Activated naive CD8-positive, alpha-beta T cell treated with anti-CD3 and anti-CD28 coated beads, Interleukin-2, amount 50 U/mL, for 24 hours (primary cell): ENCODE data around the gene PEX12.
A peak's percentile ranks its signal among the peaks of the same experiment; 100 is the strongest.
"Not testable (repeated sequence)": the region's sequence is repeated elsewhere in the genome, so short reads cannot be mapped to it uniquely, and the experiment has no call there.

Experiments used
- ATAC-seq: fragments of 150-1000 bp; cut with Tn5 transposase; one replicate; pipeline ENCODE4 v1.10.0; 2021
- DNase-seq: peaks from one replicate; pipeline ENCODE4 v3.0.0; 2021
- H3K27ac Mint-ChIP-seq: one replicate; pipeline ENCODE4 v1.8.0; 2021; ENCODE audit warnings: mild to moderate bottlenecking, mixed read lengths
- H3K27me3 Mint-ChIP-seq: one replicate; pipeline ENCODE4 v1.8.0; 2021; ENCODE audit warnings: mixed read lengths
- H3K36me3 Mint-ChIP-seq: one replicate; pipeline ENCODE4 v1.8.0; 2021; ENCODE audit warnings: low read depth, mixed read lengths
- H3K4me1 Mint-ChIP-seq: one replicate; pipeline ENCODE4 v1.8.0; 2021; ENCODE audit warnings: mixed read lengths
- H3K4me3 Mint-ChIP-seq: one replicate; pipeline ENCODE4 v1.8.0; 2021; ENCODE audit warnings: mild to moderate bottlenecking, moderate library complexity, mixed read lengths
- H3K9me3 Mint-ChIP-seq: one replicate; pipeline ENCODE4 v1.8.0; 2021; ENCODE audit warnings: mixed read lengths

PEX12 gene

GRCh38 chr17:35596072-35596471 is 17.7 kb upstream of the PEX12 start:
- H3K27me3 Mint-ChIP-seq = no peaks in the 10 kb centered on the region

GRCh38 chr17:35588196-35588920 is 10.0 kb upstream of the PEX12 start:
- peaks cover 10% of the 10 kb centered on the region for H3K36me3 Mint-ChIP-seq
- peak overlapping the region; percentile 100 for H3K4me3 Mint-ChIP-seq
- no peaks in the 10 kb centered on the region for H3K9me3 Mint-ChIP-seq
- H3K27ac Mint-ChIP-seq = peak overlapping the region; percentile 98
- ATAC-seq (peak; percentile 53), DNase-seq (no peak)
- peaks cover 38% of the 10 kb centered on the region for H3K4me1 Mint-ChIP-seq
- peaks cover 2% of the 10 kb centered on the region for H3K27me3 Mint-ChIP-seq

More at GRCh38 chr17:35596072-35596471, 17.7 kb upstream of the PEX12 start:
- H3K9me3 Mint-ChIP-seq = no peaks in the 10 kb centered on the region
- peaks cover 53% of the 10 kb centered on the region for H3K36me3 Mint-ChIP-seq
- H3K4me3 Mint-ChIP-seq = no peak overlapping the region
- DNase-seq = no peak
- H3K4me1 Mint-ChIP-seq = peaks cover 3% of the 10 kb centered on the region
- H3K27ac Mint-ChIP-seq = no peak overlapping the region
- no peak for ATAC-seq

- H3K4me1 Mint-ChIP-seq = peaks cover 36% of the 10 kb centered on the region
- no peaks in the 10 kb centered on the region for H3K9me3 Mint-ChIP-seq
- H3K36me3 Mint-ChIP-seq = peaks cover 9% of the 10 kb centered on the region
- ATAC-seq (peak; percentile 95), DNase-seq (peak; percentile 96)
- H3K4me3 Mint-ChIP-seq = peak within 1 kb of the TSS; percentile 100
- peak within 1 kb of the TSS; percentile 98 for H3K27ac Mint-ChIP-seq
- peaks cover 2% of the 10 kb centered on the region for H3K27me3 Mint-ChIP-seq
Observed at GRCh38 chr17:35587074-35587961, 8.9 kb upstream of the PEX12 start, which contains the start of gene AP2B1. AP2B1 (plus strand) TSS chr17:35587322; CDS start chr17:35594031, 6,709 bp downstream.

- Mint-ChIP-seq H3K27me3 (peaks cover 2% of the 10 kb centered on the region), H3K27ac (peak overlapping the region; percentile 98), H3K4me1 (peaks cover 36% of the 10 kb centered on the region), H3K36me3 (peaks cover 9% of the 10 kb centered on the region), H3K4me3 (peak overlapping the region; percentile 100), H3K9me3 (no peaks in the 10 kb centered on the region)
- ATAC-seq (no peak), DNase-seq (no peak)
Observed at GRCh38 chr17:35586569-35587073, 8.2 kb upstream of the PEX12 start.

- Mint-ChIP-seq H3K4me3 (no peak overlapping the region), H3K27me3 (peaks cover 2% of the 10 kb centered on the region), H3K27ac (no peak overlapping the region), H3K9me3 (no peaks in the 10 kb centered on the region), H3K4me1 (peaks cover 32% of the 10 kb centered on the region), H3K36me3 (peaks cover 5% of the 10 kb centered on the region)
- ATAC-seq (no peak), DNase-seq (no peak)
Observed at GRCh38 chr17:35584061-35584460, 5.7 kb upstream of the PEX12 start.

GRCh38 chr17:35578929-35579432 is 610 bp upstream of the PEX12 start:
- no peaks in the 10 kb centered on the region for H3K9me3 Mint-ChIP-seq
- H3K4me3 Mint-ChIP-seq = peak overlapping the region; percentile 99
- H3K27me3 Mint-ChIP-seq = no peaks in the 10 kb centered on the region
- peaks cover 7% of the 10 kb centered on the region for H3K36me3 Mint-ChIP-seq
- H3K27ac Mint-ChIP-seq = peak overlapping the region; percentile 98
- H3K4me1 Mint-ChIP-seq = peaks cover 29% of the 10 kb centered on the region
- DNase-seq = no peak
- ATAC-seq = no peak

- peak overlapping the region; percentile 99 for H3K4me3 Mint-ChIP-seq
- H3K27me3 Mint-ChIP-seq = no peaks in the 10 kb centered on the region
- H3K9me3 Mint-ChIP-seq = no peaks in the 10 kb centered on the region
- ATAC-seq = no peak
- peaks cover 29% of the 10 kb centered on the region for H3K4me1 Mint-ChIP-seq
- DNase-seq = no peak
- H3K27ac Mint-ChIP-seq = peak overlapping the region; percentile 98
- H3K36me3 Mint-ChIP-seq = peaks cover 7% of the 10 kb centered on the region
Observed at GRCh38 chr17:35577830-35578196, 558 bp downstream of the PEX12 start.

- peaks cover 32% of the 10 kb centered on the region for H3K4me1 Mint-ChIP-seq
- peaks cover 9% of the 10 kb centered on the region for H3K36me3 Mint-ChIP-seq
- ATAC-seq (no peak), DNase-seq (no peak)
- no peaks in the 10 kb centered on the region for H3K27me3 Mint-ChIP-seq
- peak overlapping the region; percentile 44 for H3K27ac Mint-ChIP-seq
- no peak overlapping the region for H3K4me3 Mint-ChIP-seq
- H3K9me3 Mint-ChIP-seq = no peaks in the 10 kb centered on the region
Observed at GRCh38 chr17:35575759-35576158, 2.6 kb downstream of the PEX12 start.

- no peak for DNase-seq
- Mint-ChIP-seq H3K9me3 (no peaks in the 10 kb centered on the region), H3K4me1 (peaks cover 40% of the 10 kb centered on the region), H3K27me3 (no peaks in the 10 kb centered on the region), H3K4me3 (peak overlapping the region; percentile 99), H3K27ac (peak overlapping the region; percentile 99), H3K36me3 (peaks cover 14% of the 10 kb centered on the region)
- ATAC-seq = no peak
Observed at GRCh38 chr17:35569405-35569804, 9.0 kb downstream of the PEX12 start.

GRCh38 chr17:35568561-35568960 is 9.8 kb downstream of the PEX12 start:
- Mint-ChIP-seq H3K4me1 (peaks cover 40% of the 10 kb centered on the region), H3K36me3 (peaks cover 12% of the 10 kb centered on the region), H3K9me3 (no peaks in the 10 kb centered on the region), H3K4me3 (peak overlapping the region; percentile 99), H3K27me3 (no peaks in the 10 kb centered on the region), H3K27ac (peak overlapping the region; percentile 99)
- DNase-seq = peak; percentile 54
- ATAC-seq = peak; percentile 72

- H3K27me3 Mint-ChIP-seq = no peaks in the 10 kb centered on the region
- peak overlapping the region; percentile 40 for H3K27ac Mint-ChIP-seq
- no peak for ATAC-seq
Observed at GRCh38 chr17:35566968-35567367, 11.4 kb downstream of the PEX12 start.

GRCh38 chr17:35563181-35563580 is 15.2 kb downstream of the PEX12 start:
- H3K9me3 Mint-ChIP-seq, ATAC-seq, H3K36me3 Mint-ChIP-seq, H3K27me3 Mint-ChIP-seq, H3K4me3 Mint-ChIP-seq, H3K27ac Mint-ChIP-seq, DNase-seq: not testable (repeated sequence)
- peaks cover 22% of the 10 kb centered on the region for H3K4me1 Mint-ChIP-seq

More at GRCh38 chr17:35566968-35567367, 11.4 kb downstream of the PEX12 start:
- DNase-seq = no peak
- Mint-ChIP-seq H3K4me1 (peaks cover 40% of the 10 kb centered on the region), H3K9me3 (no peaks in the 10 kb centered on the region), H3K4me3 (peak overlapping the region; percentile 99), H3K36me3 (peaks cover 12% of the 10 kb centered on the region)

GRCh38 chr17:35560703-35561102 is 17.7 kb downstream of the PEX12 start, which contains the start of gene SLFN14:
SLFN14 (minus strand) TSS chr17:35560819; CDS start chr17:35558062, 2,757 bp downstream.
- H3K4me3 Mint-ChIP-seq = no peak within 1 kb of the TSS
- H3K9me3 Mint-ChIP-seq = no peaks in the 10 kb centered on the region
- peak within 1 kb of the TSS; percentile 48 for H3K27ac Mint-ChIP-seq
- DNase-seq (no peak), ATAC-seq (peak; percentile 97)
- no peaks in the 10 kb centered on the region for H3K36me3 Mint-ChIP-seq
- H3K27me3 Mint-ChIP-seq = peaks cover 5% of the 10 kb centered on the region
- H3K4me1 Mint-ChIP-seq = peaks cover 7% of the 10 kb centered on the region

GRCh38 chr17:35559495-35560210 is 18.7 kb downstream of the PEX12 start:
- H3K4me1 Mint-ChIP-seq = peaks cover 9% of the 10 kb centered on the region
- no peaks in the 10 kb centered on the region for H3K9me3 Mint-ChIP-seq
- ATAC-seq (no peak), DNase-seq (no peak)
- H3K27me3 Mint-ChIP-seq = peaks cover 5% of the 10 kb centered on the region
- no peaks in the 10 kb centered on the region for H3K36me3 Mint-ChIP-seq
- H3K27ac Mint-ChIP-seq = no peak overlapping the region
- no peak overlapping the region for H3K4me3 Mint-ChIP-seq
